A549 (cell line): Measurements from ENCODE around the gene TRABD2A.

Experiments
- BHLHE40 ChIP-seq: IDR thresholded peaks from 2 replicates; pipeline ENCODE4 v1.6.1; 2012; ENCODE audit warnings: low read depth, low read length, inconsistent platforms
- CTCF ChIP-seq: fragments of >200 bp; sonication (Bioruptor Twin); formaldehyde crosslinking; IDR thresholded peaks from 3 replicates; pipeline ENCODE4 v1.5.1; 2016
- TF ChIP-seq, protein P1 (sequence below): IDR thresholded peaks from 2 replicates; pipeline ENCODE4 v1.6.1; 2012

DNA sequence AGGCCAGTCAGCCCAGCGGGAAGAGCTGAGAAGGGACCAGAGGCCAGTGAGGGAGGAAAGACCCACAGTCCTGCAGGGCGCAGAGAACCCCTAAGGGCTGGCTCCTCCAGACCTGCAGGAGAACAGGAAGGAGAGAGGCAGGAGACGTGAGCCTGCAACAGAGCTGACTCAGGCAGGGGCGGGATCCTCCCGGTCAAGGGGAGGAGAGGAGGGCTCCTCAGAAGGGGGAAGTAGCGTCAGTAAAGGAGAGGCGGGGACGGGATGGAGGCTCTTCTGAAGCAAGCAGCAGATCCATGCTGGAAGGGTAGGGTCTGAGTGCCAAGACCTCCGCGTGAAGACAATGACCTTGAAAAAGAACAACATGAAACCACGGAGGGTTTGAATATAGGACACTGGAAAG is 50.8 kb downstream of the TRABD2A start:
- TF ChIP-seq CTCF (no peak), BHLHE40 (no peak)
- TF ChIP-seq, protein P1, sequence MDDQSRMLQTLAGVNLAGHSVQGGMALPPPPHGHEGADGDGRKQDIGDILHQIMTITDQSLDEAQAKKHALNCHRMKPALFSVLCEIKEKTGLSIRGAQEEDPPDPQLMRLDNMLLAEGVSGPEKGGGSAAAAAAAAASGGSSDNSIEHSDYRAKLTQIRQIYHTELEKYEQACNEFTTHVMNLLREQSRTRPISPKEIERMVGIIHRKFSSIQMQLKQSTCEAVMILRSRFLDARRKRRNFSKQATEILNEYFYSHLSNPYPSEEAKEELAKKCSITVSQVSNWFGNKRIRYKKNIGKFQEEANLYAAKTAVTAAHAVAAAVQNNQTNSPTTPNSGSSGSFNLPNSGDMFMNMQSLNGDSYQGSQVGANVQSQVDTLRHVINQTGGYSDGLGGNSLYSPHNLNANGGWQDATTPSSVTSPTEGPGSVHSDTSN = no peak
